RWPE2 (cell line): ENCODE results near the gene CSAD.

Experiments used
- ATAC-seq: fragments of 200-7000 bp; cut with Tn5 transposase; 3 replicates; pipeline ENCODE4 v1.9.1; 2021; ENCODE audit warnings: low read depth
- DNase-seq: peaks from one replicate; pipeline ENCODE4 v3.0.0-alpha.2; 2020; ENCODE audit warnings: low spot score
- H3K27ac ChIP-seq: fragments of 450-650 bp; 2 replicates; pipeline ENCODE4 v1.5.1; 2017; ENCODE audit warnings: mild to moderate bottlenecking; ENCODE audit not compliant: poor library complexity, severe bottlenecking
- H3K27me3 ChIP-seq: fragments of 250-450 bp; sonication (Bioruptor Pico); 2 replicates; pipeline ENCODE4 v1.5.1; 2021; ENCODE audit warnings: mild to moderate bottlenecking, moderate library complexity; ENCODE audit not compliant: insufficient read depth, poor library complexity, severe bottlenecking
- H3K36me3 ChIP-seq: fragments of 250-450 bp; sonication (Bioruptor Pico); 2 replicates; pipeline ENCODE4 v1.5.1; 2020; ENCODE audit warnings: low read depth, mild to moderate bottlenecking, moderate library complexity
- H3K4me1 ChIP-seq: fragments of 250-450 bp; sonication (Bioruptor Pico); 2 replicates; pipeline ENCODE4 v1.5.1; 2021; ENCODE audit warnings: mild to moderate bottlenecking, moderate library complexity; ENCODE audit not compliant: insufficient read depth, poor library complexity, severe bottlenecking
- H3K4me3 ChIP-seq: fragments of 250-450 bp; sonication (Bioruptor Pico); 2 replicates; pipeline ENCODE4 v1.5.1; 2021; ENCODE audit warnings: mild to moderate bottlenecking, moderate library complexity; ENCODE audit not compliant: severe bottlenecking
- H3K9me3 ChIP-seq: fragments of 250-450 bp; sonication (Bioruptor Pico); 2 replicates; pipeline ENCODE4 v1.5.1; 2021; ENCODE audit warnings: mild to moderate bottlenecking, moderate library complexity; ENCODE audit not compliant: severe bottlenecking
- CTCF ChIP-seq: fragments of 450-650 bp; IDR thresholded peaks from one replicate; pipeline ENCODE4 v1.5.1; 2017; ENCODE audit warnings: mild to moderate bottlenecking, moderate library complexity; ENCODE audit not compliant: poor library complexity, severe bottlenecking

Gene CSAD

GRCh38 chr12:53193985-53194716 is 13.4 kb upstream of the CSAD start:
- no peak for DNase-seq

DNA sequence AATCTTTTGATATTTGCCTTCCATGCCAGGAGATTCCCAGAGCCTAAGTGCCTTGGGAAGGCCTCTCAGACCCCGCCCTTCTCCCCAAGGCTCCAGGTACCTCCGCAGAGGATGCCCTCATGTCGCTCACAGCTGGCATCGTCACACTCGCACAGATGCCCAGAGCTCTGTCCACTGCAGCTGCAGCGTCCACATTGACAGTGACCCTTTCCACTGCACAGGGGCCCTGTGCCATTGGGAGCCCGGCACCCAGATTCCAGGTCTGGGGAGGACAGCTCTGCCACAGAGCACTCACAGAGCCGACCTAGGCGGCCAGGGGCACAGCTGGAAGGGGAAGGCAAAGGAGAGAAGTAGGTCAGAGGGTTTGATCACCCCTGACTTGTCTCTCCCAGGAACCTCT is 12.3 kb upstream of the CSAD start:
- H3K36me3 ChIP-seq = peaks cover 5% of the 10 kb centered on the region; the same call in 1 of the 2 replicates
- no peaks in the 10 kb centered on the region for H3K4me1 ChIP-seq
- no peak overlapping the region for H3K27ac ChIP-seq
- no peaks in the 10 kb centered on the region for H3K9me3 ChIP-seq
- TF ChIP-seq CTCF = no peak
- no peak overlapping the region for H3K4me3 ChIP-seq
- no peak for DNase-seq
- ATAC-seq = no peak
- no peaks in the 10 kb centered on the region for H3K27me3 ChIP-seq

More at GRCh38 chr12:53193985-53194716, 13.4 kb upstream of the CSAD start:
- H3K27me3 ChIP-seq = no peaks in the 10 kb centered on the region
- H3K27ac ChIP-seq = no peak overlapping the region
- ATAC-seq = no peak
- H3K36me3 ChIP-seq = peaks cover 5% of the 10 kb centered on the region; the same call in 1 of the 2 replicates
- H3K4me3 ChIP-seq = no peak overlapping the region
- no peaks in the 10 kb centered on the region for H3K4me1 ChIP-seq
- H3K9me3 ChIP-seq = no peaks in the 10 kb centered on the region
- TF ChIP-seq CTCF = no peak

DNA sequence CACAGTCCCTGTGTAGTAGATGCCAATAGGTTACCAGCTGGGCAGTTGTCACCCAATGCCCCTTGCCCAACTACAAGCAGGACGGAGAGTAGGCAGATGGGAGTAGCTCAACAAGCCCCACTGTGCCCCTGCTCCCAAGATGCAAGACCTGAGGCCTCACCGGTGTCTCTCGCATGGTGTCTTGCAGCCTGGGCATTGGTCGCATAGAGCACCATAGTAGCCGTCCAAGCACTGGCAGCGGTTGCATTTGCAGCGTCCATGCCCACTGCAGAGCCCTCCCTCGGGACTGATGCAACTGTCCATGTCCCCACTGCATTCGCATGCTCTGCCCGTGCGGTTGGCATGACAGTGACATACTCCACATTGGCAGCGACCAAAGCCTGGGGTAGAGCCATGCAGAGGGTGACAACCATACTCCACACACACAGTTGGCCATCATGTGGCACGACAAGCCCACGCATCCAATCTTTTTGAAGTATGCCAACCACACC is 11.9 kb upstream of the CSAD start:
- Histone ChIP-seq H3K4me3 (no peak overlapping the region), H3K36me3 (peaks cover 5% of the 10 kb centered on the region; the same call in 1 of the 2 replicates), H3K4me1 (no peaks in the 10 kb centered on the region), H3K27me3 (no peaks in the 10 kb centered on the region), H3K27ac (no peak overlapping the region), H3K9me3 (no peaks in the 10 kb centered on the region)
- ATAC-seq = no peak
- no peak for DNase-seq
- no peak for TF ChIP-seq CTCF

DNA sequence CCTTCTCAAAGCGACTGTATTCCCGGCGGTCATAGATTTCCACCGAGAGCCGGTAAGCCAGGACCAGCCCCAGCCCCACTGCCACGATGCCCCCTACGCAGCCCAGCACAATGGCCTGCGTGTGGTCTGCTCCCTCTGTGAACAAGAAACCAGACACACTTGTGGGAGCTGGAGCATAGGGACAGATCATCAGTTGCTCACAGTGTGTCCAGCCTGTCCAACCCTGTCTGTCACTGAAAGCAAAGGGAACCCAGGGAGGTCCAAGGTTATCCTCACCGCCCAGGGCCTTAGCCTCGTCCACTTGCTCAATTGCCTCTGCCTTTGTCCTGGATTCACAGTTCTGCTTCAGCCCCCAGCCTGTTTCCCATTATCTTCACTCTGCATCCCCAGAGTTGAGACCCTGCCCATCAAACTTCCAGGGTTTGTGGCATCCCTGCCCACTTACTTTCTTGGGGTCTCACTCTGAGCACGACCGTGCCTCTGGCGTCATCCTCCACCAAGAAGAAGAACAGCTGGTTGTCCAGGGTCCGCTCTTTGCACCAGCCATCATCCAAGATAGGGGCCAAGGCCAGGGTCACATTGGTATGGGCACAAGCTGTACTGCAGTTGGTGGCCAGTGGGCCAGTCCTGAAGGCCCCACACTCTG is 11.3 kb upstream of the CSAD start:
- Histone ChIP-seq H3K27me3 (no peaks in the 10 kb centered on the region), H3K4me3 (no peak overlapping the region), H3K36me3 (peaks cover 6% of the 10 kb centered on the region), H3K27ac (no peak overlapping the region), H3K9me3 (no peaks in the 10 kb centered on the region), H3K4me1 (no peaks in the 10 kb centered on the region)
- no peak for ATAC-seq
- TF ChIP-seq CTCF = no peak
- no peak for DNase-seq
